DMS 273 (cell line): ENCODE measurements around the gene SLC34A3.

Experiments used
- DNase-seq: peaks from one replicate; lab custom pipeline; 2025; ENCODE audit not compliant: unreplicated experiment; lab: John Stamatoyannopoulos, UW

SLC34A3 gene

DNA sequence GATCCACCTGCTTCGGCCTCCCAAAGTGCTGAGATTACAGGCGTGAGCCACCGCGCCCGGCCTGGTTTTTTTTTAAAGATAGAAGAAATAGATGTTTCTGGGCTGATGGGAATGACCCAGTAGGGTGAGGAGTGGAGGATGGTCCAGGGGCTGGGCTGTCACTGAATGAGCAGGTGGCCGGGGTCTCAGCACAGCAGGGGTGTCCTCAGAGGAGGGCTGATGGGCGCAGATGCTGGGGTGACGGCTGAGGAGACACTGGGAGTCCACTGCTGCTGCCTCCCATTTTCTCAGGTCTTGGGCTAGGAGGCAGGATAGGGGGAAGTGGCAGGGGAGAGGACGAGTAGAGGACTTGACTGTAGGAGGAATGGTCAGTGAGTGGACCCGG is 44.5 kb downstream of the SLC34A3 start:
- DNase-seq = no peak

DNA sequence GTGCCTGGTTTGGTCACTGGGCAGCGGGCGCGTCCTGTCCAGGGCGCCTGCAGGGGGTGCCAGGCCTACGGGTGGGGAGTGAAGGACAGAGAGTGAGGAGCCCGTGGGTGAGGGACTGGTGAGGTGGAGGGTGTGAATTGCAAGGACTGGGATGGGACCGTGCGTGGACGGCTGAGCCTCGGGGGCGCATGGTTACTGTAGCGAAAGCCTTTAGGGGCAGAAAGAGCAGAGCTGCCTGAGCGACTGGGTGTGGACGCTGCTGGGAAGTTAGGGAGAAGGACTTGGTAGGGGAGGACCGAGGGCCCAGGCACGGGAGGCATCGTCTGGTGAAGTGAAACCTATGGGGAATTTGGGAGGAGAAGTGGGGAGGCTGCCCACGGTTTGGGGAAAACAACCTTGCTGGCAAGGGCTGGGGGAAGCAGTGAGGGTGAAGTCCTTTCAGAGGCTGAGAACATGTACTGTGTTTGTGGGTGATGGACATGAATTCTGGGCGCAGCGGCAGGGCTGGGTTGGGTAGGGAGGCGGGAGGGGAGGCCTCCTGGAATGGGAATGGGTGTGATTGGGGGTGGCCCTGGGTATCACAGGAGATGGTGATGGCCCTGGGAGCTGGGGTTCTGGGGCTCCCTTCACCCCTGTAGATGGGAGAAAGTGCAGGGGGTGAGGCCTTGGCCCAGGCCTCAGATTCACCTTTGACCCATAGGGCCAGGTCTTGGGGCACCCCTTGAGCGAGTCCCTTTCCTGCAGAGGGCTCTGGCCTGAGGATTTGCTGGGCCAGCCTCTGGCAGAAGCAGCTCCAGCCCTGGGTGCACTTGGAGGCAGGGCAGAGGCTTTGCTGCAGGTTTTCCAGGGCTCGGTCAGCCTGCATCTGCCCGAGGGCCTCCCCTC is 45.1 kb downstream of the SLC34A3 start:
- DNase-seq = no peak

DNA sequence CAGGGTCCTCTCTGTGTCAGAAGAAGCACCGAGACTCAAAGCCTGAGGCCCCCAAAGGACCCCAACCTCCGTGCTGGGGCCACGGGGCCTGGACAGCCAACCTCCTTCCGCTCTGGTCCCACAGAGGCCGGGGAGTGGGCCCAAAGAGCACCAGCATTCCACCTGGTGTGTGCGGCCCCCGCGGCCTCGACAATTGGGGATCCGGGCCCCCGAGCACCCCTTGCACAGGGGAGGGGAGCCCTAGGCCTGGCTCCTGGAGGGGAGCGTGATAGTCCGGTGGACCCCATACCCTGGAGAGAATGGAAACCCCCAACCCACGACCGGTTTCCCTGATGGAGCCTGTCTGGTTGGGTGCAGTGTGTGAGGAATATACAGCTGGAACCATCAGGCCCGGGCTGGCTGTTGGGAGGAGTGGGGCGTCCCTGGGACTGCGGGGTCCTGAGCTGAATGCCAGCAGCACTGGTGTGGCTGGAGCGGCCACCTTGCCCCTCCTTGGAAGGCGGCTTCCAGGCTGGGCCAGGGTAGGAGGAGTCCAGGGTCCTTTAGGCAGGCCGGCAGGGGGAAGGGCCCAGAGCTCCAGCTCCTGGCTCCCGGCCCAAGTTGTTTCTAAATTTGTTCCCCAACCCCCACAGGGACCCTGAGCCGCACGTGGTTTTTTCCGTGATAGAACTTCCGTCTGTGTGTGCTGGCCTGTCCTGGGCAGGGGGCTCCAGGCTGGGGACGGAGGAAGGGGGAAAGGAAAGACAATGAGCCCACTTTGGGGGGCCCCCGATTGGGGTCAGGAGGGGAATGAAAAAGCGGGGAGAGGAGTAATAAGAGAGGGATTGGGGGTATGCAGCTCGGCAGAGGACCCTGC is 46.0 kb downstream of the SLC34A3 start:
- peak; percentile 62 for DNase-seq

DNA sequence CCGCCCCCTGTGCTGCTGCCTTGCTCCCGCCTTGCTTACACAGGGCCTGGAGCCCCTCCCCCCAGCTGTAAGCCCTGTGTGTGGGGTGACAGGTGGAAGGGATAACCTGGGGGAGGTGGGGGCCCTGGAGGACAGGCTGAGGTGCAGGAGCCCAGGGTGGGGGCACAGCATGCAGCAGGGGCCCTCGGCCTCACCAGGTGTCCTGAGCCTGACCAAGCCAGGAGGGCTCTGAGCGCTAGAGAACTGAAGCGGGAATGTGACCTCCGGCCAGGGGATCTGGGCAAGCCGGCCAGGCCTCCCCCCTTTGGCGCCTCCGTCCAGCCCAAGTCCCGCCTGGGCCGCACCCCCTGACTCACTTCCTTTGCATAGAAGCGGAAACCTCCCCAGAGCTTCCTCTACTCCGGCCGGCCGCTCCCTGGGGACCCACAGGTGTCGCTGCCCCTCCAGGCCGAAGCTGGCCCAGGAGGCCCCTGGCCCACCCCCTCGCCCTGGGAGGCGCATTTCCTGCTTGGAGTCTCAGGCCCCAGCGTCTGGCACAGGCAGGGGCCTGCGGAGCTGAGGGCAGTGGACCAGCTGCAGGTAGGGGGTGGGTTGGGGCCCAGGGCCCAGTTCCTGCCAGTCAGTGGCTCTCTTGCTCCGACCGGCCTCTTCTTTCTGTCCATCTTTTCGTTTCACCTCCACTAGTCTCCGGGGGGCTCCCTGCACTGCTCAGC is 46.8 kb downstream of the SLC34A3 start, which contains the start of gene TOR4A:
TOR4A (plus strand) TSS at position 398 of the 713 bp plus-strand sequence. CDS start 964 bp downstream, outside the sequence.
- no peak for DNase-seq

DNA sequence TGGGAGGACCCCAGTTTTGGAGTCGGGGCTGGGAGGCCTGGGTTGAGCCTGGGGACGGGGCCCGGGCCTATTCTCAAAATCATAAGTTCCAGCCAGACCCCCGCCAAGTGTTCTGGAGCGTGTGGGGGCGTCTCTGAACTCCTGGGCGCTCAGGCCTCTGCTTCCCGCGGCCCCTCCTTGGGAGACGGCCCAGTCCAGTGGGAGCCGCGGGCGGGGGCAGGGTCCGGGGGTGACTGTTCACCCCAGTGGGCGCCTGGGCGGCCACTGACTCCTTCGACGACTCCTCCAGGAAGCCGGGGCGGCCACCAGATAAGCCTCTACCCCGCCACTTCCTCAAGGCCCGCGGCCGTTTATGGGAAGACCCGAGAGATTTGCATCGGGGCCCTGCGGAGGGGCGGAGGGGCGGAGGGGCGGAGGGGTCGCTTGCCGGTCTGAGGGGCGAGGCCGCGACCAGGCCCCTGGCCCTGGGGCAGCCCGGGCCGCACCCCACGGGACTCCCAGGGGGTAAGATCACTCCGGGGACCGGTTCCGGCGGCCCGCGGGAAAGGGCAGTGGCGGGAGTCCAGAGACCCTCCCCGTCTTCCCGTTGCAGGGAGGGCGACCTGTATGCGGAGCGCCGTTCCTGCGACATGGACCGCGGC is 47.5 kb downstream of the SLC34A3 start:
- no peak for DNase-seq

DNA sequence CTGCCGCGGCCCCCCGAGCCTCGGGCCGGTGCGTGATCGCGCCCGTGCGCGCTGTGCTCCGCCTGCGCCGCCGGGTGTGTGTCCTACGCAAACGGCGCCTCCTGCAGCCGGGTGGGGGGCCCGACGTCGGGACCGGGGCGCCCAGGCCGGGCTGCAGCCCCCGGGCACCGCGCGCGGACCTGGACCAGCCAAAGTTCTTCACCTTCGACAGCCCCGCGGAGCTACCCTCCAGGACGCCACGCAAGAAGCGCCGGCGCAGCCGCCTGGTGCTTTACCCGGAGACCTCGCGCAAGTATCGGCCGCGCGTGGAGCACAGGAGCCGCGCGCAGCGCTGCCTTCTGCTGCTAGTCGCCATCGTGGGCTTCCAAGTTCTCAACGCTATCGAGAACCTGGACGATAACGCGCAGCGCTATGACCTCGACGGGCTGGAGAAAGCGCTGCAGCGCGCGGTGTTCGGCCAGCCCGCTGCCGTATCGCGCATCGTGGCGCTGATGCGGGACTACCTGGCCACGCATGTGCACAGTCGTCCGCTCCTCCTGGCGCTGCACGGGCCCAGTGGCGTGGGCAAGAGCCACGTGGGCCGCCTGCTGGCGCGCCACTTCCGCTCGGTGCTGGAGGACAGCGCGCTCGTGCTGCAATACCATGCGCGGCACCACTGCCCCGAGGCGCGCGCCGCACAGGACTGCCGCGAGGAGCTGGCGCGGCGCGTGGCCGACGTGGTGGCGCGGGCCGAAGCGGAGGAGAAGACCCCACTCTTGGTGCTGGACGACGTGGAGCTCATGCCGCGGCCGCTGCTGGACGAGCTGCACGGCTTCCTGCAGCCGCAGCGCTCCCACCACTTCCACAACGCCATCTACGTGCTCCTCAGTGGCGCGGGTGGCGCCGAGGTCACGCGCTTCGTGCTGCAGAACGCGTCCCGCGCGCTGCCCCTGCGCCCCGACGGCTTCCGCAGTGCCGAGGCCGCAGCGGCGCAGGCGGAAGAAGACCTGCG is 48.3 kb downstream of the SLC34A3 start:
- DNase-seq = no peak

DNA sequence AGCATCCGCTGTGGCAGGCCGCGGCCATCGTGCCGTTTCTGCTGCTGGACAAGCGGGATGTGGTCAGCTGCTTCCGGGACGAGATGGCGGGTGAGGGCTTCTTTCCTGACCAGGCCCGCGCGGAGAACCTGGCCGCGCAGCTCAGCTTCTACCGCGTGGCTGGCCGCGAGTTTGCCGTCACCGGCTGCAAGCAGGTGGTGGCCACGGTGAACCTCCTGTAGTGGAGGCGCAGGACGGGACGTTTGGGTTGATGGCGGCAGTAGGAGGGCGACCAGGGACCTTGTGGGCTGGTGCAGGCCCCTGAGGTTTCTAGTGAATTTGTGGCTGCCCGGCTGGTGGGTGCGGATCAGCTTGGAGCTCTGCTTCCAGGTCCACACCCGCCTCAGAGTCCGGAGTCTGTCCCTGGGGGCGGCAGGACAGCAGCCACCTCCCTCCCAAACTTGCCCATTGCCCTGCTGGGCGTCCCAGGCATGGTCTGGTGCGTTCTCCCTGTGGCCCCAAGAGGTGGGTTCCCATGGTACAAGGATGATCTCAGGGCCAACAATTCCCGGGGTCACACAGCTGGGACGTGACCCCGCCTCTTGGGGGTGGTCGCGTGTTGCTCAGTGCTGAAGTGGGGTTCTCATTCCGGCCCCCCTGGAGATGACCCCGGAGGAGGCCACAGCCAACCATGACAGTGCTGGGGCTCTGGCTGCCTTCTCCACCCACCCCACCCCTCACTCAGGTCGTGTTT is 49.2 kb downstream of the SLC34A3 start:
- no peak for DNase-seq

DNA sequence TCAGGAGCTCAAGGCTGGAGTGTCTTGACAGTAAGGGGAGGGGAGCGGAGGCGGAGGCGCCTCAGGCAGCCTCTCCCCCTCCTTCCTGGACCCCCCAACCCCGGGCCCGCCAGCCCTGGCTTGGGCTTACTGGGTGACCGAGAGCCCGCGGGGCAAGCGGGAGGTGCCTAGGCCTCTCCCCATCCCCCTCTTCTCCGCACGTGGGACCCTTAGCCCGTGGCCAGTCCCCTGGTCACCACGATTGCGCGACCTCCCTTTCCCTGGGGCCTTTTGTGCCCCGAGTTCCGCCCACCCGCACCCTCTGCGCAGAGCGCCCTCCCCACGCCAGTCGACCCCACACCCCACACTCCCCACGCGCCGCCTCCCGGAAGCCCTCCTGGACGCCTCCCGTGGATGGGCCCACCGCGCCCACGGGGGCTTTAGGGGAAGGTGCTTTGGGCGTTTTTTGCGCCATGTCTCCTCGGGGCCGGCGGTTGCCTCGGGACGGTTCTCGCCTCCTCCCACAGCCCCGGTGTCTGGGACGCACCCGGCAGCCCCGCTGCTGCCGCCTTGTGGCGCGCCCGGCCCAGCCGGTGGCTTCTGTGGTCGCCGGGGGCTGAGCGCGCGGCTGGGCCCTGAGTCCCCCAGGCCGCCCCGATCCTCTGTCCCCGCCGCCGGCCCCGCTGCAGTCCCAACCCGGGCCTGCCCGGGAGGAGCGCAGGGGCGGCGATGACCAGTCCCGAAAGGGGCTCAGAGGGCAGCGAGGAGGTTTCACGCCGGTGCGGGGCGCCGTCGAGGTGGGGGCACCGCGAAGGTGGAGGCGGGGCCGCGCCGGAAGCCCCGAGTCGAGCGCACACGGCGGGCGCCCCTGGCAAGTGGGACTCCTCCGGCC is 50.0 kb downstream of the SLC34A3 start:
- no peak for DNase-seq

DNA sequence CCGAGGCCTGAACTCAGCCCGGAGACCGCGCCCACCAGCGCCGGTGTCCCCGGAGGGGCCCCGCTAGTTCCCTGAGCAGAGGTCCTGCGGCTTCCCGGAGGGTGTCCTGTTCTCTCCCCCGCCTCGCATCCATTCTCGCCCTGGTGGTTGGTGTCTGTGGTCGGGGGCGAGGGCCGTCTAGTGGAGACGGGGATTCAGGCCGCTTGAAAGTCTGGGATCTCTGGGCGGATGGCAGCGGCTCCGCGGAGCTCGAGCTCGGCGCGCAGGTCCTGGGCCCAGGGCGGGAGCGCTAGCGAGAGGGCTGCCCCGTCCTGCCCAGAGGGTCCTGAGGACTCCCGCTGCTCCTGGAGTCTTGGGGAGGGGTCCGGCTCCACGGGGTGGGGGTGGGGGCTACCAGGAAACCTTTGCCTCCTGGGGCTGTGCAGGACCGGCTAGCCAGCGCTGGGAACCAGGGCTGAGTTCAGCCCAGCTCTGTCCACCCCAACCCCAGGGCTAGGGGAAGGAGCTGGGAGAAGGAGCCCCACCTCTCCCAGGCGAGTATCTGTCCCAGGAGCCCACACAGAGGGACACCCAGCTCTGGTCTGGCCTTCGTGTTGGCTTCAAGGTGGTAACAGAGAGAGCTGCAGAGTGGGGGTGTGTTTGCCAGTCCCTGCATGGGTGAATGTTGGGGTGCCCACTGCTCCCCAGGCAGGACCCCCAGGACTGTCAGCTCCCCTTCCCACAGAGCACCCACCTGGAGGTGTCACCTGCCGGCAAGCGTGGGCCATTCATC is 50.8 kb downstream of the SLC34A3 start:
- no peak for DNase-seq
